Lung (tissue), 12 donors: Measurements from ENCODE around the gene SUGCT. TPM values are rescaled to one million over a fixed set of nuclear protein-coding genes. Genes with fewer than 3 reads are reported as not detected.

Source experiments
- ATAC-seq: fragments of 200-7000 bp; cut with Tn5 transposase; one replicate; pipeline ENCODE4 v1.9.1; 2020; ENCODE audit warnings: moderate number of reproducible peaks; ENCODE audit not compliant: insufficient read depth, low FRiP score
- DNase-seq, 3 donors: peaks; one replicate each; pipeline ENCODE4 v3.0.0-alpha.2; 2013 to 2017
- H3K27ac ChIP-seq, 2 donors: one replicate each; pipeline ENCODE4 v1.5.1; 2013; ENCODE audit warnings: mild to moderate bottlenecking in 2 of 2, moderate library complexity in 2 of 2, control low read depth in 1 of 2, inconsistent platforms in 1 of 2, low read depth in 1 of 2, low read length in 1 of 2
- H3K27me3 ChIP-seq, 3 donors: one replicate each; pipeline ENCODE4 v1.5.1; 2013; ENCODE audit warnings: low read length in 2 of 3; ENCODE audit not compliant: control insufficient read depth in 3 of 3, insufficient read depth in 3 of 3
- H3K36me3 ChIP-seq, 4 donors: one replicate each; pipeline ENCODE4 v1.5.1; 2013; ENCODE audit warnings: low read length in 4 of 4, mild to moderate bottlenecking in 1 of 4, moderate library complexity in 1 of 4; ENCODE audit not compliant: control insufficient read depth in 4 of 4, insufficient read depth in 4 of 4
- H3K4me1 ChIP-seq, 5 donors: one replicate each; pipeline ENCODE4 v1.5.1; 2013; ENCODE audit warnings: low read length in 5 of 5, mild to moderate bottlenecking in 2 of 5, moderate library complexity in 1 of 5; ENCODE audit not compliant: control insufficient read depth in 5 of 5, insufficient read depth in 5 of 5
- H3K4me3 ChIP-seq: one replicate; pipeline ENCODE4 v1.5.1; 2013; ENCODE audit warnings: mild to moderate bottlenecking, control low read depth, moderate library complexity
- H3K9ac ChIP-seq, 2 donors: one replicate each; pipeline ENCODE4 v1.5.1; 2013; ENCODE audit warnings: low read length in 2 of 2, control low read depth in 1 of 2; ENCODE audit not compliant: insufficient read depth in 1 of 2
- H3K9me3 ChIP-seq, 4 donors: one replicate each; pipeline ENCODE4 v1.5.1; 2013; ENCODE audit warnings: low read length in 3 of 4, mild to moderate bottlenecking in 1 of 4, moderate library complexity in 1 of 4; ENCODE audit not compliant: control insufficient read depth in 4 of 4, insufficient read depth in 3 of 4
- CTCF ChIP-seq: IDR thresholded peaks from 2 replicates; pipeline ENCODE4 v1.5.1; 2012; ENCODE audit warnings: mild to moderate bottlenecking; ENCODE audit errors: control extremely low read depth, extremely low read depth
- WGBS, 2 donors: extraction: QIAGEN DNeasy Blood & Tissue Kit; methylation state at CpG; one replicate each; pipeline ENCODE4 v1.1.7; 2013; 5-methylcytosine and 5-hydroxymethylcytosine counted together
- polyA plus RNA-seq, 2 donors: library from polyadenylated mRNA; stranded (reverse); fragments of 200-250 nt; gene quantifications; one replicate each; pipeline ENCODE4 v1.2.1, GENCODE V29; 2013
- total RNA-seq, 2 donors: library from RNA; depleted of rRNA in 1 of 2; stranded (reverse); fragments of >200 nt in 1 of 2; gene quantifications; one replicate each; pipeline ENCODE4 v1.2.1, GENCODE V29; 2014 to 2021
- donor health status: control.
- donor health status: control.
- donor health status: Bipolar disorder and iron deficiency.
- donor health status: healthy.
- donor health status: DM: yes; HTN: yes; CAD: no.

SUGCT gene
- total and polyA plus RNA-seq, 4 donors = 0.23 to 4.2 (median 1.8) TPM

- DNase-seq = no peak
- H3K27ac ChIP-seq = no peak overlapping the region
- no peak for TF ChIP-seq CTCF
- H3K4me3 ChIP-seq = no peak overlapping the region
- H3K4me1 ChIP-seq = peaks cover 0 to 8% (median 0%) of the 10 kb centered on the region in 5 donors
- no peak for ATAC-seq
- H3K9ac ChIP-seq = no peak overlapping the region
- H3K36me3 ChIP-seq = no peaks in the 10 kb centered on the region
- H3K27me3 ChIP-seq = no peaks in the 10 kb centered on the region
- H3K9me3 ChIP-seq = no peaks in the 10 kb centered on the region
Observed at GRCh38 chr7:40327873-40328272, 193.1 kb downstream of the SUGCT start.

DNA sequence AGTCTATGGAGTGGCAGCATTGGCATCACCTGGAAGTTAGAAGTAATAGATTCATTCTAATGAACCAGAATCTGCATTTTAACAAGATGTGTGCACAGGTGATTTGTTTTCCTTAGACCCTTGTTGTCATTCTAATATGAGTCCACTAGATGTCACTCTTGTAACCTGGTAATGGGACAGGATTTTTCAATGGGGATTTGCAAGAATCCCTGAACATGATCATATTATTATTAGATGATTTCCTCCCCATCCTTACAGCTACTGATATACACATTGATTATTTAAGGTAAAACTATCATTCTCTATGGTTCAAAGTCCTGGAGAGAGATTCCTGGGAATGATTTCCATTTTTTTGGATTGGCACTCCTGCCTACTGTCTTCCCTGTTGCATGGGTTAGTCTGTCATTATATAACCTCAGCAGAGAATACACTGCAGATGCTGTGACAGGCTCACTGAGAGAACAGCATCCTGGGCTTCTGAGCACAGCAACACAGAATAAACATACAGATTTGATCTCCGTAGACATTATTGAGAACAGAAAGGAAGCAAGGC is 194.9 kb downstream of the SUGCT start:
- Histone ChIP-seq H3K4me1 (peaks cover 0 to 8% (median 0%) of the 10 kb centered on the region in 5 donors), H3K27me3 (no peaks in the 10 kb centered on the region), H3K4me3 (no peak overlapping the region), H3K36me3 (no peaks in the 10 kb centered on the region), H3K27ac (no peak overlapping the region), H3K9ac (no peak overlapping the region), H3K9me3 (no peaks in the 10 kb centered on the region)
- WGBS, 2 donors = 63 to 93% methylated on average over 1 of the region's 1 CpG
- TF ChIP-seq CTCF = peak; percentile 29
- DNase-seq (peak in 2 of 3 donors; percentile 75 to 79), ATAC-seq (peak; percentile 75)

- Histone ChIP-seq H3K27ac (no peak overlapping the region), H3K27me3 (no peaks in the 10 kb centered on the region), H3K36me3 (no peaks in the 10 kb centered on the region), H3K9me3 (no peaks in the 10 kb centered on the region), H3K4me1 (peaks cover 0 to 8% (median 0%) of the 10 kb centered on the region in 5 donors), H3K9ac (no peak overlapping the region), H3K4me3 (no peak overlapping the region)
- DNase-seq = no peak
- no peak for ATAC-seq
- TF ChIP-seq CTCF = no peak
- 67 to 88% methylated on average over 5 of the region's 5 CpGs for WGBS, 2 donors
Observed at GRCh38 chr7:40330408-40330807, 195.6 kb downstream of the SUGCT start.

DNA sequence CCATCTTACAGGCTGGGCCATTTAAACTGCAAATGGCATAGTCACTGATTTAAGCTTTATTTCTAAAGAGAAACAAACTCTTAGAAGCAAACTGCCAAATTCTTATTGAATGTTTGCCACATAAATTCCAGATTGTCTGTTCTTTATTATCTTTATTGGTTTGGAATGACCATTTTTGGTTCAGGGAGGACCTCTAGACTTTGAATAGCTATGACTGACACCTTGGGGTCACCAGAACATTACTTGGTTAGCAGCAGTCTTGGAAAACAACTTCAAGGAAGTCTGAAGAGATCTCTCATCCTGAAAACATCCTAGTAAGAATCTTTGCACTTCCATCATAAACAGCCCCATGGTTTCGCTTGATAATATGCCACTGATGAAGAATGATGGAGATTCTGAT is 197.1 kb downstream of the SUGCT start:
- H3K27me3 ChIP-seq = no peaks in the 10 kb centered on the region
- peaks cover 0 to 8% (median 0%) of the 10 kb centered on the region in 5 donors for H3K4me1 ChIP-seq
- H3K9me3 ChIP-seq = no peaks in the 10 kb centered on the region
- 0 to 65% methylated on average over 1 of the region's 1 CpG for WGBS, 2 donors
- H3K27ac ChIP-seq = no peak overlapping the region
- ATAC-seq (no peak), DNase-seq (no peak)
- no peak overlapping the region for H3K9ac ChIP-seq
- H3K36me3 ChIP-seq = no peaks in the 10 kb centered on the region
- H3K4me3 ChIP-seq = no peak overlapping the region
- TF ChIP-seq CTCF = no peak
